Measurements from ENCODE around the gene USP36. TPM values are rescaled to one million over a fixed set of nuclear protein-coding genes. Genes with fewer than 3 reads are reported as not detected.

The USP36 gene
- total RNA-seq, 2 donors from 2014 or later: 57.1 to 62.5 TPM

DNA sequence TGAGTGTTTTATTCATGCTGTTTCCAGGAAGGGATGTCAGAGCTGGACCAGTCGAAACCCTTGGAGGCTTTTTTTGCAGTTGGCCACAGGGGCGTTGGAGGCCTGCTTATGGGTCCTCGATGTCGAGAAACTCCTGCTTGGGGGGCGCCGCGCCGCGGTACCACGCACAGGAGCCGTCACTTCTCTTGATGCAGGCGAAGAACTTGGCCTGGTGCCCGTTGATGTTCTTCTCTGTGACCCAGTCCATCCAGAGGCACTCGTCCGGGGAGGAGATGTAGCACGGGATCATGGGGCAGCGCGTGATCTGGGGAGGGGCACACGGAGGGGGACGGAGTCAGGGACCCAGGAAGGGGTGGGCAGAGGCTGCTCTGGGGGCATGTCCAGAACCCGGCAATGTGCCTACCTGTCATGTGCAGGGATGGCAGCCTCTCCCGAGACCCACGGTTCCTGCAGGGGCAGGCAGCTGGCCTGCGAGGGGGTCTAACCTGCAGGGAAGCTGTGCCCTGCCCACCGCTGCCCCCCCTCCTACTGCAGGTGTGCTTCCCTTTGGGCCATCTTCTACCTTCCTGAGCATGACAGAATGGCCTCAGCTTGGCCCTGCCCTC lies 15.0 kb upstream of the USP36 start:
- Histone ChIP-seq H3K9ac (ENCODE audit: extremely low read depth, low read length, poor library complexity, severe bottlenecking) (no peak overlapping the region), H3K4me1 (ENCODE audit: control insufficient read depth, insufficient read depth, low read length) (no peaks in the 10 kb centered on the region), H3K27ac (ENCODE audit: low read depth, low read length) (no peak overlapping the region), H3K27me3 (ENCODE audit: control insufficient read depth, insufficient read depth, low read length, poor library complexity, severe bottlenecking) (no peaks in the 10 kb centered on the region), H3K9me3 (ENCODE audit: control insufficient read depth, low read length) (no peaks in the 10 kb centered on the region), H3K4me3 (ENCODE audit: low read length) (no peak overlapping the region), H3K36me3 (ENCODE audit: control insufficient read depth, insufficient read depth, low read length) (peaks cover 5% of the 10 kb centered on the region)
- Mint-ChIP-seq H3K4me1 (no peaks in the 10 kb centered on the region), H3K4me3 (no peak overlapping the region), H3K27me3 (ENCODE audit: insufficient read depth) (no peaks in the 10 kb centered on the region), H3K9me3 (no peaks in the 10 kb centered on the region), H3K27ac (no peak overlapping the region), H3K36me3 (ENCODE audit: low read depth) (peaks cover 10% of the 10 kb centered on the region)
- WGBS, 2 experiments (ENCODE audit: insufficient coverage in 1 of 2, insufficient read length in 1 of 2): 93 to 99% methylated on average over 22 to 25 of the region's 25 CpGs
- DNase-seq: no peak
- TF ChIP-seq, protein P1, sequence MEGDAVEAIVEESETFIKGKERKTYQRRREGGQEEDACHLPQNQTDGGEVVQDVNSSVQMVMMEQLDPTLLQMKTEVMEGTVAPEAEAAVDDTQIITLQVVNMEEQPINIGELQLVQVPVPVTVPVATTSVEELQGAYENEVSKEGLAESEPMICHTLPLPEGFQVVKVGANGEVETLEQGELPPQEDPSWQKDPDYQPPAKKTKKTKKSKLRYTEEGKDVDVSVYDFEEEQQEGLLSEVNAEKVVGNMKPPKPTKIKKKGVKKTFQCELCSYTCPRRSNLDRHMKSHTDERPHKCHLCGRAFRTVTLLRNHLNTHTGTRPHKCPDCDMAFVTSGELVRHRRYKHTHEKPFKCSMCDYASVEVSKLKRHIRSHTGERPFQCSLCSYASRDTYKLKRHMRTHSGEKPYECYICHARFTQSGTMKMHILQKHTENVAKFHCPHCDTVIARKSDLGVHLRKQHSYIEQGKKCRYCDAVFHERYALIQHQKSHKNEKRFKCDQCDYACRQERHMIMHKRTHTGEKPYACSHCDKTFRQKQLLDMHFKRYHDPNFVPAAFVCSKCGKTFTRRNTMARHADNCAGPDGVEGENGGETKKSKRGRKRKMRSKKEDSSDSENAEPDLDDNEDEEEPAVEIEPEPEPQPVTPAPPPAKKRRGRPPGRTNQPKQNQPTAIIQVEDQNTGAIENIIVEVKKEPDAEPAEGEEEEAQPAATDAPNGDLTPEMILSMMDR (conservative IDR thresholded peaks at IDR 0.05): no peak

DNA sequence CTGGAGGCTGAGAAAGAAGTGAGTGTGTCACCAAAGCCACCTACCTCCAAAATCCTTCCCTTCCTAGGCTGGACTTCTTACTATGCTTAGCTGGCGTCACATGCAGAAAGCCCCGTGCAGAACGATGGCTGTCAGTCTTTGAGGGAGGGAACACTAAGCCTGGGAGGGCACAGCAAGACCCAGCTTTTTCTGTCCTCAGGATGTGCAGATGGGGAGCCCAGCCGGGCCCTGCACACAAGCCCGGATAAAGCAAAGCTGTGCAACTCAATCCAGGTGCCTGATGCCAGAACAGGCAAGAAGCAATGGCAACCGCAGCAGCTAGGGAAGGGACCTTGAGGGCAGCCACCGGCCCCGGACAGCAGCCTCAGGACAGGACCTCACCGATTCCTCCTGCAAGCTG lies 13.9 kb upstream of the USP36 start:
- H3K9me3 ChIP-seq (ENCODE audit: control insufficient read depth, low read length): no peaks in the 10 kb centered on the region
- Mint-ChIP-seq H3K27me3 (ENCODE audit: insufficient read depth) (no peaks in the 10 kb centered on the region), H3K9me3 (no peaks in the 10 kb centered on the region), H3K36me3 (ENCODE audit: low read depth) (peaks cover 10% of the 10 kb centered on the region), H3K4me1 (no peaks in the 10 kb centered on the region), H3K27ac (no peak overlapping the region), H3K4me3 (no peak overlapping the region)
- H3K4me3 ChIP-seq (ENCODE audit: low read length): no peak overlapping the region
- no peaks in the 10 kb centered on the region for H3K4me1 ChIP-seq (ENCODE audit: control insufficient read depth, insufficient read depth, low read length)
- peaks cover 5% of the 10 kb centered on the region for H3K36me3 ChIP-seq (ENCODE audit: control insufficient read depth, insufficient read depth, low read length)
- no peak overlapping the region for H3K27ac ChIP-seq (ENCODE audit: low read depth, low read length)
- TF ChIP-seq, protein P1 (conservative IDR thresholded peaks at IDR 0.05): no peak
- H3K27me3 ChIP-seq (ENCODE audit: control insufficient read depth, insufficient read depth, low read length, poor library complexity, severe bottlenecking): no peaks in the 10 kb centered on the region
- DNase-seq: no peak
- WGBS, 2 experiments (ENCODE audit: insufficient coverage in 1 of 2, insufficient read length in 1 of 2): 94 to 98% methylated on average over 4 to 7 of the region's 9 CpGs
- H3K9ac ChIP-seq (ENCODE audit: extremely low read depth, low read length, poor library complexity, severe bottlenecking): no peak overlapping the region

DNA sequence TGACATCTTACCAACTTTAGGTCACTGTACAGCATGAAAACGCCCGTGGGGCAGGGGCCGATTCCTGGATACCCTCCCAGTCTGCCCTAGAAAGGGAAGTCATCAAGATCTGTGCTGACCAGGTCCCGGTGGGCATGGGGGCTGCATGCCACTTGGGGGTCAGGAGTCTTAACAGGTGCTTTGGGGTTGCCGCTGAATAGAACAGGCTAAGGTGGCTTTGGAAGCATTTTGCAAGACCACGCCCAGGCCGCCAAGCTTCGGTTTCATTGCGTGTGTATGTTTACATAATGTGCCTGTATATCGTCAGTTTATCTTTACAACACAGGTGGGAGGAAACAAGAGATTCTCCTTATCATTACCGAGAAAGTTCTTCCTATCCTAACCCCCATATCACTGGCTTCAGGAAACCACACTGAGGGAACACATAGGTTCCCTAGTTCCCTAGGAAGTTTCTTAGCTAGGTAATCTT lies 13.3 kb upstream of the USP36 start:
- Histone ChIP-seq H3K36me3 (ENCODE audit: control insufficient read depth, insufficient read depth, low read length) (peaks cover 5% of the 10 kb centered on the region), H3K27me3 (ENCODE audit: control insufficient read depth, insufficient read depth, low read length, poor library complexity, severe bottlenecking) (no peaks in the 10 kb centered on the region), H3K27ac (ENCODE audit: low read depth, low read length) (no peak overlapping the region), H3K9ac (ENCODE audit: extremely low read depth, low read length, poor library complexity, severe bottlenecking) (no peak overlapping the region), H3K4me1 (ENCODE audit: control insufficient read depth, insufficient read depth, low read length) (no peaks in the 10 kb centered on the region), H3K9me3 (ENCODE audit: control insufficient read depth, low read length) (no peaks in the 10 kb centered on the region), H3K4me3 (ENCODE audit: low read length) (no peak overlapping the region)
- Mint-ChIP-seq H3K9me3 (no peaks in the 10 kb centered on the region), H3K27me3 (ENCODE audit: insufficient read depth) (no peaks in the 10 kb centered on the region), H3K27ac (no peak overlapping the region), H3K4me1 (no peaks in the 10 kb centered on the region), H3K4me3 (no peak overlapping the region), H3K36me3 (ENCODE audit: low read depth) (peaks cover 10% of the 10 kb centered on the region)
- TF ChIP-seq, protein P1 (conservative IDR thresholded peaks at IDR 0.05): no peak
- 92 to 93% methylated on average over 9 to 11 of the region's 11 CpGs for WGBS, 2 experiments (ENCODE audit: insufficient coverage in 1 of 2, insufficient read length in 1 of 2)
- DNase-seq: no peak
